ACC112 (cell line): ENCODE measurements around the gene PDK2.
A peak's percentile ranks its signal among the peaks of the same experiment; 100 is the strongest.

ENCODE experiments used
- H2AFZ ChIP-seq: fragments of 200-600 bp; sonication (generic); one replicate; pipeline ENCODE4 v1.6.0; 2017; ENCODE audit warnings: antibody characterized with exemption, low read length; ENCODE audit not compliant: unreplicated experiment
- H3K27ac ChIP-seq: fragments of 200-600 bp; sonication (generic); 2 replicates; pipeline ENCODE4 v1.5.1; 2014; ENCODE audit warnings: low read depth, mild to moderate bottlenecking, antibody characterized with exemption, low read length, moderate library complexity
- H3K27me3 ChIP-seq: fragments of 200-600 bp; sonication (generic); 2 replicates; pipeline ENCODE4 v1.6.1; 2014; ENCODE audit warnings: mild to moderate bottlenecking, antibody characterized with exemption, low read length, moderate library complexity, mixed read lengths; ENCODE audit not compliant: insufficient read depth
- H3K36me3 ChIP-seq: fragments of 200-600 bp; sonication (generic); 2 replicates; pipeline ENCODE4 v1.6.1; 2016; ENCODE audit warnings: mild to moderate bottlenecking, antibody characterized with exemption, low read length, moderate library complexity, mixed read lengths; ENCODE audit not compliant: insufficient read depth
- H3K4me1 ChIP-seq: fragments of 200-600 bp; sonication (generic); one replicate; pipeline ENCODE4 v1.6.1; 2016; ENCODE audit warnings: low read length, mixed read lengths; ENCODE audit not compliant: insufficient read depth, unreplicated experiment, control insufficient read depth
- H3K4me3 ChIP-seq: fragments of 200-600 bp; sonication (generic); 2 replicates; pipeline ENCODE4 v1.5.1; 2014; ENCODE audit warnings: mild to moderate bottlenecking, low read depth, low read length
- H3K79me2 ChIP-seq: fragments of 200-600 bp; sonication (generic); one replicate; pipeline ENCODE4 v1.6.0; 2016; ENCODE audit warnings: low read length; ENCODE audit not compliant: control insufficient read depth, unreplicated experiment, insufficient read depth

PDK2 gene

GRCh38 chr17:50066995-50067394 lies 28.2 kb upstream of the PDK2 start:
- H2AFZ ChIP-seq, result no peak overlapping the region
- H3K79me2 ChIP-seq, result peaks cover 72% of the 10 kb centered on the region
- peaks cover 43% of the 10 kb centered on the region for H3K36me3 ChIP-seq
- no peaks in the 10 kb centered on the region for H3K27me3 ChIP-seq
- peak overlapping the region; percentile 98 for H3K27ac ChIP-seq
- H3K4me1 ChIP-seq, result peaks cover 55% of the 10 kb centered on the region
- no peak overlapping the region for H3K4me3 ChIP-seq

GRCh38 chr17:50067996-50068395 lies 27.2 kb upstream of the PDK2 start:
- H3K4me1 ChIP-seq, result peaks cover 45% of the 10 kb centered on the region
- H2AFZ ChIP-seq, result no peak overlapping the region
- H3K27ac ChIP-seq, result peak overlapping the region; percentile 98; the same call in 1 of the 2 replicates
- H3K4me3 ChIP-seq, result no peak overlapping the region
- peaks cover 70% of the 10 kb centered on the region for H3K79me2 ChIP-seq
- H3K36me3 ChIP-seq, result peaks cover 51% of the 10 kb centered on the region
- H3K27me3 ChIP-seq, result no peaks in the 10 kb centered on the region

- H3K27ac ChIP-seq, result no peak overlapping the region
- peaks cover 16% of the 10 kb centered on the region for H3K4me1 ChIP-seq
- H3K4me3 ChIP-seq, result no peak overlapping the region
- no peak overlapping the region for H2AFZ ChIP-seq
- H3K36me3 ChIP-seq, result peaks cover 55% of the 10 kb centered on the region; the same call in 1 of the 2 replicates
- peaks cover 61% of the 10 kb centered on the region for H3K79me2 ChIP-seq
- H3K27me3 ChIP-seq, result no peaks in the 10 kb centered on the region
Measured at GRCh38 chr17:50070908-50071680, 24.1 kb upstream of the PDK2 start.

- no peak overlapping the region for H3K27ac ChIP-seq
- H3K4me3 ChIP-seq, result no peak overlapping the region
- peaks cover 54% of the 10 kb centered on the region; the same call in 1 of the 2 replicates for H3K36me3 ChIP-seq
- H3K79me2 ChIP-seq, result peaks cover 55% of the 10 kb centered on the region
- no peaks in the 10 kb centered on the region for H3K27me3 ChIP-seq
- peaks cover 10% of the 10 kb centered on the region for H3K4me1 ChIP-seq
- no peak overlapping the region for H2AFZ ChIP-seq
Measured at GRCh38 chr17:50071692-50072091, 23.5 kb upstream of the PDK2 start.

GRCh38 chr17:50072130-50072529 lies 23.0 kb upstream of the PDK2 start:
- Histone ChIP-seq H3K27me3 (no peaks in the 10 kb centered on the region), H3K4me1 (peaks cover 6% of the 10 kb centered on the region), H3K36me3 (peaks cover 54% of the 10 kb centered on the region; the same call in 1 of the 2 replicates), H3K27ac (no peak overlapping the region), H2AFZ (no peak overlapping the region), H3K4me3 (no peak overlapping the region), H3K79me2 (peaks cover 50% of the 10 kb centered on the region)

GRCh38 chr17:50072925-50073324 lies 22.2 kb upstream of the PDK2 start:
- no peak overlapping the region for H3K27ac ChIP-seq
- peaks cover 3% of the 10 kb centered on the region for H3K4me1 ChIP-seq
- H2AFZ ChIP-seq, result no peak overlapping the region
- H3K27me3 ChIP-seq, result no peaks in the 10 kb centered on the region
- peaks cover 53% of the 10 kb centered on the region; the same call in 1 of the 2 replicates for H3K36me3 ChIP-seq
- H3K4me3 ChIP-seq, result no peak overlapping the region
- peaks cover 42% of the 10 kb centered on the region for H3K79me2 ChIP-seq

- Histone ChIP-seq H2AFZ (no peak overlapping the region), H3K4me1 (peaks cover 3% of the 10 kb centered on the region), H3K27ac (no peak overlapping the region), H3K79me2 (peaks cover 36% of the 10 kb centered on the region), H3K4me3 (no peak overlapping the region), H3K36me3 (peaks cover 62% of the 10 kb centered on the region; the same call in 1 of the 2 replicates), H3K27me3 (no peaks in the 10 kb centered on the region)
Measured at GRCh38 chr17:50074227-50074626, 20.9 kb upstream of the PDK2 start.

GRCh38 chr17:50075446-50076032 lies 19.6 kb upstream of the PDK2 start:
- Histone ChIP-seq H3K36me3 (peaks cover 65% of the 10 kb centered on the region; the same call in 1 of the 2 replicates), H3K4me3 (no peak overlapping the region), H3K4me1 (no peaks in the 10 kb centered on the region), H3K27ac (no peak overlapping the region), H3K27me3 (no peaks in the 10 kb centered on the region), H3K79me2 (peaks cover 27% of the 10 kb centered on the region), H2AFZ (no peak overlapping the region)

GRCh38 chr17:50076221-50076590 lies 18.9 kb upstream of the PDK2 start:
- no peaks in the 10 kb centered on the region for H3K4me1 ChIP-seq
- no peak overlapping the region for H3K27ac ChIP-seq
- no peaks in the 10 kb centered on the region for H3K27me3 ChIP-seq
- H3K36me3 ChIP-seq, result peaks cover 65% of the 10 kb centered on the region; the same call in 1 of the 2 replicates
- no peak overlapping the region for H3K4me3 ChIP-seq
- H3K79me2 ChIP-seq, result peaks cover 20% of the 10 kb centered on the region
- no peak overlapping the region for H2AFZ ChIP-seq

- H3K79me2 ChIP-seq, result peaks cover 15% of the 10 kb centered on the region
- H3K36me3 ChIP-seq, result peaks cover 62% of the 10 kb centered on the region; the same call in 1 of the 2 replicates
- no peak overlapping the region for H3K4me3 ChIP-seq
- H2AFZ ChIP-seq, result no peak overlapping the region
- no peak overlapping the region for H3K27ac ChIP-seq
- no peaks in the 10 kb centered on the region for H3K27me3 ChIP-seq
- H3K4me1 ChIP-seq, result no peaks in the 10 kb centered on the region
Measured at GRCh38 chr17:50076591-50077235, 18.4 kb upstream of the PDK2 start.
